Mucosa of descending colon (tissue), 3 donors: Measurements from ENCODE around the gene ABL1. TPM values are rescaled to one million over a fixed set of nuclear protein-coding genes. Genes with fewer than 3 reads are reported as not detected.

Experiments
- ATAC-seq: fragments of 200-7000 bp; cut with Tn5 transposase; one replicate; pipeline ENCODE4 v1.9.1; 2020; ENCODE audit warnings: mild to moderate bottlenecking, moderate library complexity
- DNase-seq, 3 donors: peaks; one replicate each; pipeline ENCODE4 v3.0.0-alpha.2; 2020
- H3K36me3 ChIP-seq: fragments of 200-600 bp; one replicate; pipeline ENCODE4 v1.8.0; 2021; ENCODE audit warnings: low read depth, mild to moderate bottlenecking
- H3K4me1 ChIP-seq: fragments of 200-600 bp; one replicate; pipeline ENCODE4 v1.8.0; 2021; ENCODE audit warnings: low read depth, mild to moderate bottlenecking
- H3K4me3 ChIP-seq: fragments of 200-600 bp; one replicate; pipeline ENCODE4 v1.8.0; 2021; ENCODE audit warnings: mild to moderate bottlenecking
- H3K9me3 ChIP-seq: fragments of 200-600 bp; one replicate; pipeline ENCODE4 v1.8.0; 2021; ENCODE audit warnings: mild to moderate bottlenecking
- CTCF ChIP-seq: fragments of 200-600 bp; IDR thresholded peaks from one replicate; pipeline ENCODE4 v1.8.0; 2022; ENCODE audit warnings: antibody characterized with exemption, mild to moderate bottlenecking
- intact Hi-C, 2 donors: fragments of 100-400 bp; cut with DNase I in 1 of 2; cut with micrococcal nuclease in 1 of 2; formaldehyde crosslinking; loops; one replicate each; pipeline versions ENCODE4 v1.11.0 to v1.11.1; 2022; cut with DNase I, micrococcal nuclease
- total RNA-seq, 3 donors: library from RNA; stranded (reverse); fragmentation: NEBNext Ultra II Directional in 2 of 3; extraction: Animal tissue kit (Norgen Biotek cat#: 25700) in 2 of 3; gene quantifications; one replicate each; pipeline versions ENCODE4 v1.2.1 to v1.2.4, GENCODE V29; 2021 to 2023
- donor health status: DM: no; HTN: no; CAD: no; lungs with moderate emphysema.
- donor health status: DM: no; HTN: no; CAD: no.
- donor health status: DM: no; HTN: yes; CAD: no.

Gene ABL1
- total RNA-seq, 3 donors from 2014 or later = 86.6 to 147 (median 91.4) TPM

- intact Hi-C loops = no loop called here
- no peak for DNase-seq
- TF ChIP-seq CTCF = no peak
- peaks cover 4% of the 10 kb centered on the region for H3K36me3 ChIP-seq
- H3K9me3 ChIP-seq = no peaks in the 10 kb centered on the region
- no peak overlapping the region for H3K4me3 ChIP-seq
- ATAC-seq = no peak
- peaks cover 20% of the 10 kb centered on the region for H3K4me1 ChIP-seq
These were observed 33.2 kb downstream of the ABL1 start for GRCh38 chr9:130868230-130868629.

- intact Hi-C loops = no loop called here
- peak in 2 of 3 donors; percentile 55 to 63 for DNase-seq
- TF ChIP-seq CTCF = no peak
- H3K9me3 ChIP-seq = no peaks in the 10 kb centered on the region
- no peak overlapping the region for H3K4me3 ChIP-seq
- no peak for ATAC-seq
- H3K4me1 ChIP-seq = peaks cover 24% of the 10 kb centered on the region
- peaks cover 9% of the 10 kb centered on the region for H3K36me3 ChIP-seq
These were observed 34.2 kb downstream of the ABL1 start for GRCh38 chr9:130869250-130869649.

- no peak overlapping the region for H3K4me3 ChIP-seq
- no peak for TF ChIP-seq CTCF
- DNase-seq (no peak), ATAC-seq (no peak)
- H3K36me3 ChIP-seq = peaks cover 9% of the 10 kb centered on the region
- peaks cover 24% of the 10 kb centered on the region for H3K4me1 ChIP-seq
- no peaks in the 10 kb centered on the region for H3K9me3 ChIP-seq
- intact Hi-C loops = no loop called here
These were observed 35.7 kb downstream of the ABL1 start for GRCh38 chr9:130870491-130871381.

GRCh38 chr9:130871395-130872062 is 36.5 kb downstream of the ABL1 start:
- no peaks in the 10 kb centered on the region for H3K9me3 ChIP-seq
- H3K4me1 ChIP-seq = peaks cover 24% of the 10 kb centered on the region
- intact Hi-C loops = no loop called here

GRCh38 chr9:130872093-130872492 is 37.0 kb downstream of the ABL1 start:
- H3K9me3 ChIP-seq = no peaks in the 10 kb centered on the region
- DNase-seq = no peak
- intact Hi-C loops = no loop called here
- peaks cover 9% of the 10 kb centered on the region for H3K36me3 ChIP-seq
- no peak for ATAC-seq
- H3K4me3 ChIP-seq = no peak overlapping the region
- peaks cover 24% of the 10 kb centered on the region for H3K4me1 ChIP-seq
- TF ChIP-seq CTCF = no peak

More at GRCh38 chr9:130871395-130872062, 36.5 kb downstream of the ABL1 start:
- Histone ChIP-seq H3K36me3 (peaks cover 9% of the 10 kb centered on the region), H3K4me3 (no peak overlapping the region)
- DNase-seq (no peak), ATAC-seq (no peak)
- no peak for TF ChIP-seq CTCF
